Nephron (organoid): ENCODE measurements around the gene TYK2.

ENCODE experiments used
- H3K27ac Mint-ChIP-seq, 3 experiments: 2 replicates each; pipeline ENCODE4 v1.8.0; 2020; ENCODE audit warnings: mixed read lengths in 3 of 3, mild to moderate bottlenecking in 2 of 3, moderate library complexity in 1 of 3
- H3K27me3 Mint-ChIP-seq: 2 replicates; pipeline ENCODE4 v1.8.0; 2021; ENCODE audit warnings: low read depth, mild to moderate bottlenecking, moderate library complexity, mixed read lengths
- H3K36me3 Mint-ChIP-seq: 2 replicates; pipeline ENCODE4 v1.8.0; 2020; ENCODE audit warnings: low read depth, mixed read lengths
- H3K4me1 Mint-ChIP-seq: 2 replicates; pipeline ENCODE4 v1.8.0; 2020; ENCODE audit warnings: mixed read lengths
- H3K4me3 Mint-ChIP-seq, 3 experiments: 2 replicates each; pipeline ENCODE4 v1.8.0; 2020; ENCODE audit warnings: mild to moderate bottlenecking in 3 of 3, mixed read lengths in 3 of 3, moderate library complexity in 2 of 3
- H3K9me3 Mint-ChIP-seq: 2 replicates; pipeline ENCODE4 v1.8.0; 2020; ENCODE audit warnings: mixed read lengths
- TF ChIP-seq, protein P1 (sequence below), 3 experiments: fragments of 200-600 bp; sonication (generic); IDR thresholded peaks; one replicate each; pipeline ENCODE4 v1.5.0; 2021; ENCODE audit warnings: antibody characterized with exemption in 3 of 3; ENCODE audit not compliant: unreplicated experiment in 3 of 3

The TYK2 gene

GRCh38 chr19:10352764-10353671, 27.4 kb downstream of the TYK2 start:
- TF ChIP-seq, protein P1, sequence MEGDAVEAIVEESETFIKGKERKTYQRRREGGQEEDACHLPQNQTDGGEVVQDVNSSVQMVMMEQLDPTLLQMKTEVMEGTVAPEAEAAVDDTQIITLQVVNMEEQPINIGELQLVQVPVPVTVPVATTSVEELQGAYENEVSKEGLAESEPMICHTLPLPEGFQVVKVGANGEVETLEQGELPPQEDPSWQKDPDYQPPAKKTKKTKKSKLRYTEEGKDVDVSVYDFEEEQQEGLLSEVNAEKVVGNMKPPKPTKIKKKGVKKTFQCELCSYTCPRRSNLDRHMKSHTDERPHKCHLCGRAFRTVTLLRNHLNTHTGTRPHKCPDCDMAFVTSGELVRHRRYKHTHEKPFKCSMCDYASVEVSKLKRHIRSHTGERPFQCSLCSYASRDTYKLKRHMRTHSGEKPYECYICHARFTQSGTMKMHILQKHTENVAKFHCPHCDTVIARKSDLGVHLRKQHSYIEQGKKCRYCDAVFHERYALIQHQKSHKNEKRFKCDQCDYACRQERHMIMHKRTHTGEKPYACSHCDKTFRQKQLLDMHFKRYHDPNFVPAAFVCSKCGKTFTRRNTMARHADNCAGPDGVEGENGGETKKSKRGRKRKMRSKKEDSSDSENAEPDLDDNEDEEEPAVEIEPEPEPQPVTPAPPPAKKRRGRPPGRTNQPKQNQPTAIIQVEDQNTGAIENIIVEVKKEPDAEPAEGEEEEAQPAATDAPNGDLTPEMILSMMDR (IDR thresholded peaks at IDR 0.05; ENCODE audit: unreplicated experiment in 3 of 3), result no peak
- Mint-ChIP-seq H3K9me3 (no peaks in the 10 kb centered on the region), H3K27ac (peak overlapping the region in 1 of 3 experiments; percentile 87), H3K27me3 (no peaks in the 10 kb centered on the region), H3K36me3 (peaks cover 29% of the 10 kb centered on the region), H3K4me1 (no peaks in the 10 kb centered on the region), H3K4me3 (peak overlapping the region; percentile 26 to 72 (median 65))

DNA sequence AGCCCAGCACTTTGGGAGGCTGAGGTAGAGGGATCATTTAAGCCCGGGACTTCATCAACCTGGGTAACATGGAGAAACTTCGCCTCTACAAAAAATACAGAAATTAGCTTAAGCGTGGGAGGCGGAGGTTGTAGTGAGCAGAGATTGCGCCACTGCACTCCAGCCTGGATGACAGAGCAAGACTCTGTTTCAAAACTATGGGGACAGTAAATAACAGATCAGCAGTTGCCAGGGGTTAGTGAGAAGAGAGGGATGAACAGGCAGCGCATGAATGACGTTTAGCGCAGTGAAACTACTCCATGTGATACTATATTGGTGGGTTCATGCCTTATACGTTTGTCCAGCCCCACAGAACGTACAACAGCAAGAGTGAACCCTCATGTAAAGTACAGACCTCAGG, 33.9 kb downstream of the TYK2 start:
- peak overlapping the region in 1 of 3 experiments; percentile 20 for H3K27ac Mint-ChIP-seq
- TF ChIP-seq, protein P1 (IDR thresholded peaks at IDR 0.05; ENCODE audit: unreplicated experiment in 3 of 3), result no peak
- H3K36me3 Mint-ChIP-seq, result peaks cover 6% of the 10 kb centered on the region

GRCh38 chr19:10344780-10345179, 35.6 kb downstream of the TYK2 start:
- Mint-ChIP-seq H3K9me3 (no peaks in the 10 kb centered on the region), H3K27ac (no peak overlapping the region), H3K4me1 (no peaks in the 10 kb centered on the region), H3K36me3 (no peaks in the 10 kb centered on the region), H3K27me3 (no peaks in the 10 kb centered on the region), H3K4me3 (no peak overlapping the region)
- TF ChIP-seq, protein P1 (IDR thresholded peaks at IDR 0.05; ENCODE audit: unreplicated experiment in 3 of 3), result no peak

More for the DNA sequence above, 33.9 kb downstream of the TYK2 start:
- Mint-ChIP-seq H3K4me3 (no peak overlapping the region), H3K9me3 (no peaks in the 10 kb centered on the region), H3K4me1 (no peaks in the 10 kb centered on the region), H3K27me3 (no peaks in the 10 kb centered on the region)

DNA sequence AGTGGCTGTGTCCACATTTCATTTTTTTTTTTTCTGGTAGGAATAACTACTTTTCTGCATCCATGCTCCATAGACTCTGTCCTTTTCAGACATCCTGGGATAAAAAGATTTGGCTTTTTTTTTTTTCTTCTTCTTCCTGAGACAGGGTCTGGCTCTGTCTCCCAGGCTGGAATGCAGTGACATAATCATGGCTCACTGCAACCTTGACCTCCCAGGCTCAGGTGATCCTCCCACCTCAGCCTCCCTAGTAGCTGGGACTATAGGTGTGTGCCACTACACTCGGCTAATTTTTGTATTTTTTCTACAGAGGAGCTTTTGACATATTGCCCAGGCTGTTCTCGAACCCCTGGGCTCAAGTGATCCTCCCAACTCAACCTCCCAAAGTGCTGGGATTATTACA, 36.9 kb downstream of the TYK2 start:
- Mint-ChIP-seq H3K9me3 (no peaks in the 10 kb centered on the region), H3K36me3 (no peaks in the 10 kb centered on the region), H3K4me1 (no peaks in the 10 kb centered on the region), H3K27me3 (peaks cover 5% of the 10 kb centered on the region), H3K4me3 (no peak overlapping the region), H3K27ac (no peak overlapping the region)
- TF ChIP-seq, protein P1 (IDR thresholded peaks at IDR 0.05; ENCODE audit: unreplicated experiment in 3 of 3), result no peak

- no peaks in the 10 kb centered on the region for H3K36me3 Mint-ChIP-seq
- no peak overlapping the region for H3K27ac Mint-ChIP-seq
- H3K4me1 Mint-ChIP-seq, result peaks cover under 1% of the 10 kb centered on the region
- no peaks in the 10 kb centered on the region for H3K9me3 Mint-ChIP-seq
- TF ChIP-seq, protein P1 (IDR thresholded peaks at IDR 0.05; ENCODE audit: unreplicated experiment in 3 of 3), result no peak
- no peak overlapping the region for H3K4me3 Mint-ChIP-seq
- peaks cover 8% of the 10 kb centered on the region for H3K27me3 Mint-ChIP-seq
Observed at GRCh38 chr19:10339977-10340376, 40.4 kb downstream of the TYK2 start.
